Smooth muscle cell (in vitro differentiated cells): ENCODE data around the gene NSD1. TPM values are rescaled to one million over a fixed set of nuclear protein-coding genes. Genes with fewer than 3 reads are reported as not detected.

Source experiments
- DNase-seq: peaks from one replicate; lab custom pipeline; 2025; ENCODE audit not compliant: unreplicated experiment; lab: John Stamatoyannopoulos, UW
- H2AFZ ChIP-seq: fragments of 200-600 bp; sonication (generic); 2 replicates; pipeline ENCODE4 v1.6.0; 2016; ENCODE audit warnings: antibody characterized with exemption, low read depth, mild to moderate bottlenecking
- H3F3A ChIP-seq: fragments of 200-600 bp; sonication (generic); 2 replicates; pipeline ENCODE4 v1.6.0; 2017; ENCODE audit warnings: antibody characterized with exemption, low read depth
- H3K27ac ChIP-seq: fragments of 200-600 bp; sonication (generic); 2 replicates; pipeline ENCODE4 v1.5.1; 2016; ENCODE audit warnings: low read depth, mild to moderate bottlenecking
- H3K27me3 ChIP-seq: fragments of 200-600 bp; sonication (generic); 2 replicates; pipeline ENCODE4 v1.6.1; 2016; ENCODE audit warnings: low read depth, mild to moderate bottlenecking
- H3K36me3 ChIP-seq: fragments of 200-600 bp; sonication (generic); 2 replicates; pipeline ENCODE4 v1.5.1; 2016; ENCODE audit warnings: low read depth
- H3K4me1 ChIP-seq: fragments of 200-600 bp; sonication (generic); 2 replicates; pipeline ENCODE4 v1.5.1; 2016; ENCODE audit warnings: low read depth
- H3K4me2 ChIP-seq: fragments of 200-600 bp; sonication (generic); 2 replicates; pipeline ENCODE4 v1.6.0; 2016; ENCODE audit warnings: mild to moderate bottlenecking
- H3K4me3 ChIP-seq: fragments of 200-600 bp; sonication (generic); 2 replicates; pipeline ENCODE4 v1.5.1; 2016; ENCODE audit warnings: mild to moderate bottlenecking
- H3K79me2 ChIP-seq: fragments of 200-600 bp; sonication (generic); 2 replicates; pipeline ENCODE4 v1.6.0; 2016; ENCODE audit warnings: low read depth, mild to moderate bottlenecking
- H3K9ac ChIP-seq: fragments of 200-600 bp; sonication (generic); 2 replicates; pipeline ENCODE4 v1.6.0; 2016; ENCODE audit warnings: low read depth
- H3K9me3 ChIP-seq: fragments of 200-600 bp; sonication (generic); replicated peaks from 2 replicates; pipeline ENCODE4 v1.5.1; 2016; ENCODE audit warnings: low read depth
- H4K20me1 ChIP-seq: fragments of 200-600 bp; sonication (generic); 2 replicates; pipeline ENCODE4 v1.6.0; 2016; ENCODE audit warnings: low read depth
- WGBS: methylation state at CpG from one replicate; pipeline ENCODE4 v1.1.7; 2016; ENCODE audit warnings: low lambda C conversion rate; 5-methylcytosine and 5-hydroxymethylcytosine counted together
- polyA plus RNA-seq: library from polyadenylated mRNA; unstranded; fragments of >200 nt; fragmentation: Nextera tagmentation; extraction: Ambion mirVana; gene quantifications from 2 replicates; pipeline ENCODE4 v1.2.1, GENCODE V29; 2016
- total RNA-seq: library from RNA; depleted of rRNA; stranded (reverse); fragments of >200 nt; gene quantifications from 2 replicates; pipeline ENCODE4 v1.2.3, GENCODE V29; 2014
- TF ChIP-seq, protein P1 (sequence below): fragments of 200-600 bp; sonication (generic); IDR thresholded peaks from 2 replicates; pipeline ENCODE4 v1.5.1; 2017; ENCODE audit warnings: borderline replicate concordance, mild to moderate bottlenecking, antibody characterized with exemption; ENCODE audit not compliant: insufficient read depth, poor library complexity, severe bottlenecking

NSD1 gene
- total and polyA plus RNA-seq, 2 experiments from 2014 or later, result 22.6 to 38.2 TPM

DNA sequence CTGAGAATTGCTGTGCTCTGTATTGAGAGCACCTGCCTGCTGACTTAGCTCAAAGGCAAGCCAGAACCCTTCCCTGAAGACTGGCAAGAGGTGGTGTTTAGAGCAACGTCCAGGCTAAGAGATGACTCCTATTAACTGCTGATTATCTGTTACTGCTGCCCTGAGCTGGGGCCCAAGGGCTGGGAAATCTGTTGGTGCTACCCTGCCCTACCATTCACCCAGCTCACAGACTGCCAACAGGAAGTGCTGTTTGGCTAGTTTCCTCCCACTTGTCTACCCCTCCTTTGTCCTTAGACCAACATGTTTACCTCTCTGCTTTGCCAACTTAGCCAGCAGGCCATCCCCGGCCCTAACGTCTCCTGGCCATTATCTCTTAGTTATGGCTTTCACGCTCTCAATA, 163.0 kb downstream of the NSD1 start:
- Histone ChIP-seq H3K27me3 (no peaks in the 10 kb centered on the region), H3K27ac (no peak overlapping the region), H3K4me1 (no peaks in the 10 kb centered on the region), H3K79me2 (no peaks in the 10 kb centered on the region), H4K20me1 (peaks cover 13% of the 10 kb centered on the region), H3K4me2 (no peak overlapping the region), H3K9ac (no peak overlapping the region), H2AFZ (no peak overlapping the region), H3K4me3 (no peak overlapping the region), H3K36me3 (peaks cover 9% of the 10 kb centered on the region), H3K9me3 (no peaks in the 10 kb centered on the region), H3F3A (peaks cover 36% of the 10 kb centered on the region)
- 91% methylated on average over 4 of the region's 4 CpGs for WGBS
- no peak for DNase-seq
- TF ChIP-seq, protein P1, sequence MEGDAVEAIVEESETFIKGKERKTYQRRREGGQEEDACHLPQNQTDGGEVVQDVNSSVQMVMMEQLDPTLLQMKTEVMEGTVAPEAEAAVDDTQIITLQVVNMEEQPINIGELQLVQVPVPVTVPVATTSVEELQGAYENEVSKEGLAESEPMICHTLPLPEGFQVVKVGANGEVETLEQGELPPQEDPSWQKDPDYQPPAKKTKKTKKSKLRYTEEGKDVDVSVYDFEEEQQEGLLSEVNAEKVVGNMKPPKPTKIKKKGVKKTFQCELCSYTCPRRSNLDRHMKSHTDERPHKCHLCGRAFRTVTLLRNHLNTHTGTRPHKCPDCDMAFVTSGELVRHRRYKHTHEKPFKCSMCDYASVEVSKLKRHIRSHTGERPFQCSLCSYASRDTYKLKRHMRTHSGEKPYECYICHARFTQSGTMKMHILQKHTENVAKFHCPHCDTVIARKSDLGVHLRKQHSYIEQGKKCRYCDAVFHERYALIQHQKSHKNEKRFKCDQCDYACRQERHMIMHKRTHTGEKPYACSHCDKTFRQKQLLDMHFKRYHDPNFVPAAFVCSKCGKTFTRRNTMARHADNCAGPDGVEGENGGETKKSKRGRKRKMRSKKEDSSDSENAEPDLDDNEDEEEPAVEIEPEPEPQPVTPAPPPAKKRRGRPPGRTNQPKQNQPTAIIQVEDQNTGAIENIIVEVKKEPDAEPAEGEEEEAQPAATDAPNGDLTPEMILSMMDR, result no peak

DNA sequence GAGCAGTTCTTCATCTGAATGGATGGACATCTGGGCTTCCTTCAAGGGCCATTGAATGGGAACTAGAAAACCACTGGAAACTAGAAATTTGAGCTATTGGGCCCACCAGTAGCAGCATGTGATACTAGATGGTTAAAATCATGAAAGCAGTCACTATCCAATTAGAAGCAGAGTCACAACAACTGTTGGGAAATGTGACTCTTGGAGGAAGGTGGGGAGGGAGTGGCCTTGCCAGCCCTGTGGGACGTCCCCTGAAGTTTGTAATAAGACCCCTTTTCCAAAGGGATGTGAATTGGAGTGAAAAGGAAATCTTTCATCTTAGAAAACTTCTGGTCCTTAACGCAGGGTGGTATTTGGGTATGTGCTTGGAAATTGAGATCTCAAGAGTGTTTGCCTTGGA, 164.3 kb downstream of the NSD1 start:
- DNase-seq, result no peak
- H2AFZ ChIP-seq, result no peak overlapping the region
- 98% methylated on average over 2 of the region's 2 CpGs for WGBS
- no peaks in the 10 kb centered on the region for H3K27me3 ChIP-seq
- peak overlapping the region; percentile 96 for H3K27ac ChIP-seq
- TF ChIP-seq, protein P1, result no peak
- H3F3A ChIP-seq, result peaks cover 36% of the 10 kb centered on the region
- no peak overlapping the region for H3K4me2 ChIP-seq
- peaks cover 5% of the 10 kb centered on the region for H3K36me3 ChIP-seq
- H3K79me2 ChIP-seq, result peaks cover 2% of the 10 kb centered on the region
- H4K20me1 ChIP-seq, result peaks cover 13% of the 10 kb centered on the region
- no peak overlapping the region for H3K4me3 ChIP-seq
- H3K4me1 ChIP-seq, result peaks cover 3% of the 10 kb centered on the region
- no peaks in the 10 kb centered on the region for H3K9me3 ChIP-seq
- H3K9ac ChIP-seq, result no peak overlapping the region

DNA sequence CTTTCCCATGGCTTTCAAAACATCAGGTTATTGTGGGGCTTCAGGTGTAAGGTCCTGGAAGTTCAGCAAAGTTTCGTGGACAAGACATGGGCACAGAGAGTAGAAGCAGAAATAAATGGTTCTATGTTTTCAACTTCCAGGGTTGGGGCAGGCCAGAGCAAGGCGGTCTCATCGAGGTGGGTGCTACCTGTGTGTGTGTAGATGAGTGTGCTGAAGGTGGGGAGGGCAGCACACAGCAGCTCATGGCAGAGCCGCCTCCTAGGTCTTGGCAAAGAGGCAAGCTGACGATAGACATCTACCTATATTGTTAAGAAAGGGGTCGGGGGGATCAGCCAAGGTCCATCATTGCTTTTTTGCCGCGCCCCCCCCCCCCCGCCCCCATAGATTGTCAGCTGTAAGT, 166.1 kb downstream of the NSD1 start:
- Histone ChIP-seq H3K27me3 (no peaks in the 10 kb centered on the region), H2AFZ (no peak overlapping the region), H3K4me1 (peaks cover 8% of the 10 kb centered on the region), H3K79me2 (peaks cover 19% of the 10 kb centered on the region), H3K36me3 (no peaks in the 10 kb centered on the region), H3K9me3 (no peaks in the 10 kb centered on the region), H3K4me2 (no peak overlapping the region), H3K27ac (peak overlapping the region; percentile 96), H3K9ac (no peak overlapping the region), H3K4me3 (no peak overlapping the region), H3F3A (peaks cover 36% of the 10 kb centered on the region), H4K20me1 (peaks cover 18% of the 10 kb centered on the region)
- WGBS, result 93% methylated on average over 9 of the region's 9 CpGs
- no peak for DNase-seq
- TF ChIP-seq, protein P1, result no peak

DNA sequence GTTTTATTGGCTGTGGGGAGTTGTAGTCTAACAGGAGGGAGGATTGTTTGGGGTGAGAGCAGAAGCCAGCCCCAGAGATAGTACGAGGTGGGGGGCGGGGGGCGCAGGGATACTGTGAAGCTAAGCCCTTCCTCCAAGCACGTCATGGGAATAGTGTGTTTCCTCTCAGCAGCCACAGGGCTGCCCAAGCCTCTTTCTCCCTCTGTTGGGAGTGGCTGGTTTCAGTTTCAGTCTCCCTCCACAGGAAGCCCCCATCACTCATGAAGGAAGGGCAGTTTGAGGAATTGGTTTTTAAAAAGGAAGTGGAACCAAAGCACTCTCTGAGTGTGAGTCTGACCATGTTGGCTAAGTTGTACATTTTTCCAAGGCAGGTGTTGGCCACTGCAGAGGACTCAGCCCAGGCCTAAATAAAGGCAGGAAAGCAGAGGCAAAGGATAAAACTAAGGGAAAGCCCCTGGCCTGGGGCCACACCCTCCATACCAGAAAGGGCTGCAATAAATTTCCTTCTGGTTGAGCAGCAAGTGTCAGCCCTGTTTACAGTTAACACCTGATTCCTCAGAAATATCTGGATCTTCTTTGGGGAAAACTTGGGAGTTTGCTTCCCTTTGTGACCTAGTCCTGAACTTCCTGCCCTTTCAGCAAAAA, 166.8 kb downstream of the NSD1 start:
- Histone ChIP-seq H3K4me2 (peak overlapping the region; percentile 16), H3K9ac (peak overlapping the region; percentile 97), H2AFZ (no peak overlapping the region), H4K20me1 (peaks cover 24% of the 10 kb centered on the region), H3K4me1 (peaks cover 12% of the 10 kb centered on the region), H3K4me3 (no peak overlapping the region), H3K36me3 (no peaks in the 10 kb centered on the region), H3K79me2 (peaks cover 25% of the 10 kb centered on the region), H3K9me3 (no peaks in the 10 kb centered on the region), H3K27me3 (no peaks in the 10 kb centered on the region), H3K27ac (peak overlapping the region; percentile 96), H3F3A (peaks cover 36% of the 10 kb centered on the region)
- WGBS, result 55% methylated on average over 4 of the region's 4 CpGs
- TF ChIP-seq, protein P1, result no peak
- no peak for DNase-seq
